OCI-LY1 (cell line): Measurements from ENCODE around the gene PDE3A.

Experiments used
- EZH2 ChIP-seq: fragments of 200-600 bp; sonication (generic), shearing (Covaris generic); IDR thresholded peaks from 2 replicates; pipeline ENCODE4 v1.8.0; 2017; ENCODE audit warnings: borderline replicate concordance, mixed run types, mild to moderate bottlenecking, antibody characterized with exemption, low read length, moderate library complexity, mixed read lengths
- TF ChIP-seq, protein P1 (sequence below): fragments of 200-600 bp; sonication (generic), shearing (Covaris generic); IDR thresholded peaks from 2 replicates; pipeline ENCODE4 v1.5.1; 2017; ENCODE audit warnings: mild to moderate bottlenecking, antibody characterized with exemption, low read length, moderate library complexity, mixed read lengths

DNA sequence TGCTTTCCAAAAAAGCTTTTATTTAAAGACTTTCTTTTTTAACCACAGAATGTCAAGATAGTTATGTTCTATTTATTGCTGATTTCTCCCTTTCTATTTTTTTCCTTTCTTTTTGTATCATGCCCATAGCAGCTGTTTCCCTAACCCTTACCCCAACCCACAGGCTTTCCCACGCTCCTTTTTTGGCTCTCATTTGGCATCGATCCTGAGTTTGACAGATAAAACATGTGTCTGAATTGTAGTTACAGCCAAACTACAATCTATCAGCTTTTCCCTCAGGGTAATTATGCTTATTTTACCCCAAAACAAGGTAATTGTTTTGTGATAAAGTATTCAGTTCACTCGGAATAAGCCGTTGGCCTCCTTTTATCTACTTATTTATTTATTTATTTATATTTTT is 46.7 kb downstream of the PDE3A start:
- no peak for TF ChIP-seq EZH2
- TF ChIP-seq, protein P1, sequence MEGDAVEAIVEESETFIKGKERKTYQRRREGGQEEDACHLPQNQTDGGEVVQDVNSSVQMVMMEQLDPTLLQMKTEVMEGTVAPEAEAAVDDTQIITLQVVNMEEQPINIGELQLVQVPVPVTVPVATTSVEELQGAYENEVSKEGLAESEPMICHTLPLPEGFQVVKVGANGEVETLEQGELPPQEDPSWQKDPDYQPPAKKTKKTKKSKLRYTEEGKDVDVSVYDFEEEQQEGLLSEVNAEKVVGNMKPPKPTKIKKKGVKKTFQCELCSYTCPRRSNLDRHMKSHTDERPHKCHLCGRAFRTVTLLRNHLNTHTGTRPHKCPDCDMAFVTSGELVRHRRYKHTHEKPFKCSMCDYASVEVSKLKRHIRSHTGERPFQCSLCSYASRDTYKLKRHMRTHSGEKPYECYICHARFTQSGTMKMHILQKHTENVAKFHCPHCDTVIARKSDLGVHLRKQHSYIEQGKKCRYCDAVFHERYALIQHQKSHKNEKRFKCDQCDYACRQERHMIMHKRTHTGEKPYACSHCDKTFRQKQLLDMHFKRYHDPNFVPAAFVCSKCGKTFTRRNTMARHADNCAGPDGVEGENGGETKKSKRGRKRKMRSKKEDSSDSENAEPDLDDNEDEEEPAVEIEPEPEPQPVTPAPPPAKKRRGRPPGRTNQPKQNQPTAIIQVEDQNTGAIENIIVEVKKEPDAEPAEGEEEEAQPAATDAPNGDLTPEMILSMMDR, result no peak
